Measurements from ENCODE around the gene ADPRHL1. TPM values are rescaled to one million over a fixed set of nuclear protein-coding genes. Genes with fewer than 3 reads are reported as not detected.

ADPRHL1 gene
- total RNA-seq, 1 donor from 2014 or later = 0.20 TPM

GRCh38 chr13:113351514-113352026, 101.7 kb downstream of the ADPRHL1 start:
- peak in 1 of 2 donors; percentile 77 for DNase-seq (ENCODE audit: low read depth in 2 of 2)

- no peak for DNase-seq (ENCODE audit: low read depth in 2 of 2)
Observed at GRCh38 chr13:113350938-113351335, 102.4 kb downstream of the ADPRHL1 start.

DNA sequence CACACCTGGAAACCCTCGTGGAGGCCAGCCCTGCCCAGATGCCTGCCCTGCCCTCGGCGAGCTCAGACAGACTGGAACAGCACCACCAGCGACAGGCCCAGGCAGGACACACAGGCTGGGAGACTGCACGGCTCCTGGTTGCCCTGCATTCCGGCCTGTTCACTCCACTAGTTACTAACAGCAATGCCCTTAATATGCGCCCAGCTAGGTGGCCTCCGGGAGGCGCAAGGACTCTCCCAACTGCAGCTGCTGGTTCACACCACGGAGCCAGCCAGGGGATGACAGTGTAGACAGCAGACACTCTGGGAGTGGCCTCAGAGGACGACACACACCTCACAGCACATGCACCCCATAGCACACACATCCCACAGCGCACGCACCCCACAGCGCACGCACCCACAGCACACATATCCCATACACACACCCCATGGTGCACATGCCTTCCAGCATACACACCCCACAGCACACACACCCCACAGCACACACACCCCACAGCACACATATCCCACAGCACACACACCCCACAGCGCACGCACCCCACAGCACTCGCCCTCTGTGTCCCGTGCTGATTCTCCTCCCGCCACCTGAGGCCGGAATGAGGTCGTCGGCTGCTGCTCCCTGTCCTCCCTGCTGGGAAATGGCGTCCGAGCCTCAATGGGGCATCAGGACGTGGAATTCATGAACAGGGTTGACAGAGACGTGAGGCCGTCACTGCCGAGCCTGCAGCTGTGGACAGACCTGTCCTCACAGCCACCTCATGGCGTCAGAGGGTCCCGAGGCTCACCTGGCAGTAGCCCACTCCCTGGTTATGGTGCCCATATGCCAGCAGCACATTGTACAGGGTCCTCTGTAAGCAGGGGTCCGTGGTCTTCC, 103.0 kb downstream of the ADPRHL1 start:
- peak in 1 of 2 donors; percentile 58 for DNase-seq (ENCODE audit: low read depth in 2 of 2)

Other genes starting within 250 kb of the ADPRHL1 start
- 36.0 and 53.6 TPM in 2 replicates for gene PCID2, start 244.8 kb downstream of the ADPRHL1 start, total RNA-seq
- gene CUL4A, start 243.9 kb downstream of the ADPRHL1 start, total RNA-seq = 62.1 and 79.4 TPM in 2 replicates
- gene LAMP1, start 156.2 kb downstream of the ADPRHL1 start, total RNA-seq = 169 and 251 TPM in 2 replicates
- 0.44 and 1.2 TPM in 2 replicates for gene GRTP1, start 89.4 kb downstream of the ADPRHL1 start, total RNA-seq
- 5.2 and 6.2 TPM in 2 replicates for gene DCUN1D2, start 37.2 kb upstream of the ADPRHL1 start, total RNA-seq
- 31.8 and 34.5 TPM in 2 replicates for gene TFDP1, start 131.3 kb upstream of the ADPRHL1 start, total RNA-seq
- gene ATP4B, start 204.7 kb upstream of the ADPRHL1 start, total RNA-seq = not detected in 2 replicates
- gene GRK1, start 213.7 kb upstream of the ADPRHL1 start, total RNA-seq = not detected in 2 replicates